ENCODE results near the gene RUNX2.

The RUNX2 gene

DNA sequence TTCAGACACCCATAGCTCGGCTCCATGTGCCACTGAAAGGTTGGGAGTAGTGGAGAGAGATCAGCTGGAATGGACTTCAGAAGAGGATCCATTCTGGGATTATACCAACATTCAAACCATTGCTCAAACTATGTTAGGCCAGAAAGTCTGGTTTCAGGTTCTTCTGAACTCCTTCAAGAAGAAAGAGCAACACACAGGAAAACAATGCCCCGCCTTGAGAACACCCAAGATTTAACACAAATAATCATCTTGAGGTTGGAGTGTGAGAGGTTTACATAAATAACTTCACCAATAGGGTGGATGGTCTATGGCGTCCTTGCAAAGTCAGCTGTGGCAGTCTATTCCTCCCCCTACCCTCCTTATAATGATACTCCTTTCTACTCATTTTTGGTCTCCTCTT lies 261.2 kb downstream of the RUNX2 start:
- no peak for DNase-seq (ENCODE audit: low read depth)

GRCh38 chr6:45590226-45590625 lies 262.1 kb downstream of the RUNX2 start:
- no peak for DNase-seq (ENCODE audit: low read depth)

- no peak for DNase-seq (ENCODE audit: low read depth)
Measured at GRCh38 chr6:45590696-45591184, 262.6 kb downstream of the RUNX2 start.

DNA sequence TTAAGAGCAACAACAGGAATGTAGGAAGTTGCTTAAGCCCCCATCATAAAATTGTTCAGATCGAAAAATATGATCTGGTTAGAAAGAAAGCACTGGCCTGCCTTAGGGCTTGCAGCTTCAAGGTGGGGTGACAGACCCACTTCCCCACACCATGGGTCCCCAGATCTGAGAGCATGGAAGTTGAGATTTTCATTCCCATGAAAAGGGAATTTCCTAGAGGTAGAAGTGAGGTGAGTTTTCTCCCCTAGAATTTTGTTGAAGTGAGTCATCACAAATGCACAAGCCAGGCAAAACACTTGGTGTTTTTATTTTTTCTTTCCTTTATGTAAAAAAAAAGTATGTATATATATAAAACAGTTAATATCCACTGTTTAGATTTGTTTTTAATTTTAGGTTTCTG lies 263.2 kb downstream of the RUNX2 start:
- DNase-seq (ENCODE audit: low read depth): no peak

DNA sequence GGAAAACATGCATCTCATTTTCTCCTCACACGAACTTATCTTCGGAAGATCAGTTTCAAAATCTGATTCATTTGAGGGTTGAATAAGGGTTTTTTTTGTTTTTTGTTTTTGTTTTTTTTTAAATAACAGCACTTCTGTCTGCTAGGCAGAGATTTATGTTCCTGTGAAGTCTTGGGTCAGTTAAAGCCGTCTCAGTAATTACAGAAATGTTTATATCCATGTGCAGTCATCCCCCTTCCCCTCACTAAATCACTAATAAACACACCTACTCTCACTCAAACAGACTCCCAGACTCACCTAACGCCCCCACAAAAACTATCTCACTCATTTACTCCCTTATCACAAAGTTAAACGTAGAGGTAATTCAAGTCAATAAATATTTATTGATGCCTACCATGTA lies 263.8 kb downstream of the RUNX2 start:
- DNase-seq (ENCODE audit: low read depth): no peak

DNA sequence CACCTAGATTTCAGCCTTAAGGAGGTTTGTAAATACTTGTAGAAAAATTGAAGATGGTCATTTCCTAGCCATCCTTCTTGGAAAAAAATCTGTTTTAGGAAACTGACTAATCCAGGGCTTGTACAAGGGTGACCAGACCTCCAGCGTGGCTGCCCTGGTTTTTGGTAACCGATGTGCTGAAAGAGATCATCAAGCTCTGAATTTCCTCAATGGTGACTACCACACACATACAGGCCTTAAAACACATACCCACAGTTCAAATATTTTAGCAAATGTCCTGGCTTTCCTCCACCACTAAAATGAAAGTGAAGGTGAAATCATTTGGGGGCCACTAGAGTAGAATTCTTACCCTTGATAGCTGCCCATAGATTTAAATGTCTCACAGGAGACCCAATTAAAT lies 264.9 kb downstream of the RUNX2 start:
- no peak for DNase-seq (ENCODE audit: low read depth)

DNA sequence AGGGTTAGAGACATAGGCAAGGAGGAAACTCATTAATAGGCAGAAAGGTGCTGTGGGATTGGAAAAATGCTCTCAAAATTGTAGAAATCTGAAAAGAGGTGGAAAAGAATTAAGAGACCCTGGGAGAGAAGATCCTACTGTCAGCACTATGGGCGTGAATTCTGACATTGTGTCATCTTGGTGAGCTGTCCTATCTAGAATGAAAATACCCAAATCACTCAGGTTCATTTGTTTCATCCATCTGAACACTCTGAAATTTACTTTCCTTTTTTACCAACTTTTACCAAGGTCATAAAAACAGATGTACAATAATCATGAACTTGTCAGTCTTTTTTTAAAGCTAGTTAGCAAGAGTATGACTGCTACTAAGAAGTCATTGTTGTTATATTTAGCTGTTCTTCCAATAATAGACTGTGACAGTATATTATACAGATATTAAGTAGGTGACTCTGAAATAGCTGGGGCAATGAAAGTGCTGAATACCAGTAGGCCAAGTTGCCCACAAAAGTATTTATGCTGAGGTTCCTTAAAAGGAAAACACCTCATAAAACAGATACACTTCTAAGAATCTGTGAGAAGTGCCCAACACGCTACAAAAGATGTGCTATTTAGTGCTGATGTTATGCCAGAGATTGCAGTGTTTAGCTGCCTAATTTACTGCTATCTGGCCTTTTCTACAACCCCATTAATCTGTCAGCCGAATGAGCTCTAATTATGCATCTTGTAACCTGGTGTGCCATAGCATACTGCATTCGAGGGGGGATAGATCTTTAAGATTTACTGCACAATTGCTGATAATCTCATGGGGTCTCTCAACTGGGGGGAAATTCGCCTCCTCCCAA lies 267.1 kb downstream of the RUNX2 start:
- no peak for DNase-seq (ENCODE audit: low read depth)

- no peak for DNase-seq (ENCODE audit: low read depth)
Measured at GRCh38 chr6:45597424-45597823, 269.3 kb downstream of the RUNX2 start.

GRCh38 chr6:45599053-45599452 lies 270.9 kb downstream of the RUNX2 start:
- DNase-seq (ENCODE audit: low read depth): no peak

DNA sequence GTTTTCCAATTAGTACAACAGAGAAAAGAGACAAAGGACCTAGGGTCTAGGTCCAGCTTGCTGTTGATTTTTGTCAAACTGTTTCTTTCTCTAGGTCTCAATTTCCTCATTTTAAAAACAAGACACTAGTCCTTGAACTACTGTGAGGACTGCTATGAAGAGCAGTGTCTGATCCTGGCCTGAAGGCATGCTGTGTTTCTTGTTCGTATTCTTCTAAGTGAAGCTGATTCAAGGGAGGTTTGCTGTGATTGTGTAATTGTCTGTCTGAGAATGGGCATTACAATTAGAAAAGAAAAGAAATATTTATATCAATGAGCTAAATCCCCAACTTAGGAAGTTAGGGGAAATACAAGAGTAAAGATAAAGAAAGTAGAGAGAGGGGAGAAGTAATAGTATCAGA lies 277.8 kb downstream of the RUNX2 start:
- no peak for DNase-seq (ENCODE audit: low read depth)

- DNase-seq (ENCODE audit: low read depth): no peak
Measured at GRCh38 chr6:45606831-45607400, 278.8 kb downstream of the RUNX2 start.

DNA sequence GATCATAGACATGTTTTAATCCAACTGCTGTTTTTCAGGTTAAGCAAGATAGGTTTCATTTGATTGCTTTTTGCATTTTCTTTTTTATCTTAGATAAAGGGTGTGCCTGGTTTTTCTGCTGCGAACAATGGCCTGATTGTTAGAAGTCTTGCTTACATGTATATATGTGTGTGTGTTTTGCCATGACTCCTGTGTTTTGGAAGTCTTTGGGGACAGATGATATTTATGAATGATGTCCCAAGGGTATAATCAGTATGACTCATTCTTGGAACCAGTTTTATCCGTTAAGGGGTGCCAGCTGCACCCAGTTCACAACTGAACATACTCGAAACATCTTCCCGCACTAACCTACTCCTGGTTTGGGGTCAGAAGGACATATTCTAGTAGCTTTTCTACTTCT lies 279.7 kb downstream of the RUNX2 start:
- no peak for DNase-seq (ENCODE audit: low read depth)

DNA sequence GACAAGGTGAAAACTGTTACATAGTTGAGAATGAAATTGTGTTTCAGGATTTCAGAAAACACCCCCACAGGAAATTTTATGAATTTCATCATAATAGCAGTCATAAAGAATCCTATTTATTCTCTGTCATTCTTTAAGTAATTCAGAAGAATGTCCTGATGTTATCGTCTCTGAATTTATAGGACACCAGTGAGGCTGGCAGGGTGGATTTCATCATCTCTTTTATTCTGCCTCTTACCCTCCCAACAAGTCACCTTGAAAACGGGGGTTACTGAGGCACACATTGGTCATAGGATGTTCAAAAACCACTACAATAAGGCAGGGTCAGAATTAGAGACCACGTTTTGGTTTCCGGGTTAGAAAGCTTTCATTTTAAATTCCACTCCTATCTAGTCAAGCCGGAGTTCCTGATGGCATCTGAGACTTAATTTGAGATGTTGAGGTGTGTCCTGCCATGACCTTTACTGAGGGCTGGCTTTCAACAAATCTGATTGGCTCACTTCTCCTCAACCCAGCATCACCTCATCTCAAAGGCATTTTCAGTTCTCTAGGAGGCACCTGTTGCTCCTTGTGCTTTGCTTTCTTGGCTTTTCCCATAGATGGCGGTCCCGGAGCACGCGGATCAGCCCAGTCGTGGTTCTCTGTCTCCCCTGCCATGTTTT lies 280.3 kb downstream of the RUNX2 start:
- no peak for DNase-seq (ENCODE audit: low read depth)

- no peak for DNase-seq (ENCODE audit: low read depth)
Measured at GRCh38 chr6:45609141-45609638, 281.1 kb downstream of the RUNX2 start.

DNA sequence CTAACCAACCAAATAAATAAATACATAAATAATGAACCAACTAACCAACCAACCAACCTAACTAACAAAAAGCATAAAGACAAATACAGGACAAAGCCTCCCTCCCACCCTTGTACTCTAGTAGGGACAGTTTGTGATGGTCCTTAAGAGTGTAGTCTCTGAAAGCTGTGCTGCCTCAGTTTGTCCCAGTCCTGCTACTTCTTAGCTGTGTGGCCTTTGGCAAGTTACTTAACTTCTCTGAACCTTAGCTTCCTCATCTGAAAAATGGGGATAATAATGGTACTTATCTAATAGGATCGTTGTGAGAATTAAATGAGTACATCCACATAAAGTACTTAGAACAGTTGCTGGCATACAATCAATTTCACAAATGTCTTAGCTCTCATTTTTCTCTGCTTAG lies 282.2 kb downstream of the RUNX2 start:
- no peak for DNase-seq (ENCODE audit: low read depth)

- no peak for DNase-seq (ENCODE audit: low read depth)
Measured at GRCh38 chr6:45610832-45611231, 282.7 kb downstream of the RUNX2 start.

DNA sequence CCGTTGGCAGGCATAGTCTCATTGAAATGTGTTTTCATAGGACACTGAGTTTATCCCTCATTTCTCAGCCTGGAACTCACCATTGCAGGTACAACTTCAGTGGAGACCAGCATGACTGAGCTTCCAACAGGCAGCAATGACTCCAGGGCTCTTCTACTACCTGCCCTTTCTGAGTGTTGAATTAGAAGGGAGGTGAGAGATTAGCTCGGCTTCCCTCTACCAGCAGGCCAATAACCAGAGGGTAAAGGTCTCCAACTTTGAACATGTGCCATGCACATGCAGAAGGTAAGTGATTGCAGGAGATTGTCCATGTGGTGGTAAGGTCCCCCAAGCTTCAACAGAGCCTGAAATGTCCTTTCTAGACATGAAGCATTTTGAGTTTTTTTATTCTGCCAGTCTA lies 283.4 kb downstream of the RUNX2 start:
- no peak for DNase-seq (ENCODE audit: low read depth)

GRCh38 chr6:45613656-45614055 lies 285.5 kb downstream of the RUNX2 start:
- DNase-seq (ENCODE audit: low read depth): no peak

- no peak for DNase-seq (ENCODE audit: low read depth)
Measured at GRCh38 chr6:45614488-45615285, 286.6 kb downstream of the RUNX2 start.

DNA sequence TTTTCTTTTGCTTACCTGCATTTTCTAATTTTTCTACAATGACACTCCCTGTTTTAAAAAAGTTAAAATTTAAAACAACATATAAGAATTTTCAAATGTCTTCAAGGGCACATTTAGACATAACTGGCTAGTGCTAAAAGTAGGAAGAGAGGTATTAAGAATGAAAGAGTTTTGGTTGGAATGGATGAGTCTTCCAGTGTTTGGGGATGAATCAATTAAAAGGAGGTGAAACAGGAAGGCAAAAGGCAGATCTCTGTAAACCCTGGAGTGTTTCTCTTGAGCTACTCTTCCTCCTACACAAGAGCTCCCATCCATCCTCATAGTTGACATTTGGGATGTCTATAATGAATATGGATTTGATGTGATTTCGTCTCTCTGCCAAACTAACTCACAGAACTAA lies 288.1 kb downstream of the RUNX2 start:
- DNase-seq (ENCODE audit: low read depth): no peak

- DNase-seq (ENCODE audit: low read depth): no peak
Measured at GRCh38 chr6:45617441-45617840, 289.3 kb downstream of the RUNX2 start.

DNA sequence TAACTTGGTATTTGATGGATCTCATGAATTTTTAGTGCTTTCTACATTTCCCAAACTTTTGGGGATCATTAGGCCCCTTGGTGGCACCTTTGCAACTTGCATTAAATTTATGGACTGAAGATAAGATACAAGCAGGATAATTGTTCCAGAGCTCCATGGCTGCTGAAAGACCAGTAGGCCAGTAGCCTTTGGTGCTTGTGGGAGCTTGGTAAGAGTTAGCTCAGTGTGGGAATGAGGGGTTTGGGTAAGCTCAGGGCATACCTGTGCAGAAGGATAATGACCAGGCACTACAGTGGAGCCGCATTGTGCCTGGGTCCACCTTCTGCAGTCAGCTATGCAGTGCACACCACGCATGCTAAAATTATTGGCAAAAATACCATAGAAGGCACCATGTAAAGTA lies 290.1 kb downstream of the RUNX2 start:
- DNase-seq (ENCODE audit: low read depth): no peak
